DMS 273 (cell line): Measurements from ENCODE around the gene CADM2.

ENCODE experiments used
- DNase-seq: peaks from one replicate; lab custom pipeline; 2025; ENCODE audit not compliant: unreplicated experiment; lab: John Stamatoyannopoulos, UW

Gene CADM2

GRCh38 chr3:86073799-86074198 lies 1115.0 kb downstream of the CADM2 start:
- no peak for DNase-seq

- DNase-seq = no peak
These were observed 1128.5 kb downstream of the CADM2 start for GRCh38 chr3:86087160-86087871.

- no peak for DNase-seq
These were observed 1145.4 kb downstream of the CADM2 start for GRCh38 chr3:86104154-86104553.

- no peak for DNase-seq
These were observed 1150.6 kb downstream of the CADM2 start for GRCh38 chr3:86109434-86109833.
